Progenitor cell of endocrine pancreas (in vitro differentiated cells): ENCODE measurements around the gene ANKS6. TPM values are rescaled to one million over a fixed set of nuclear protein-coding genes. Genes with fewer than 3 reads are reported as not detected.

ENCODE experiments used
- DNase-seq: peaks from one replicate; pipeline ENCODE4 v3.0.0; 2021; ENCODE audit warnings: low spot score; ENCODE audit not compliant: unreplicated experiment
- H3K27ac Mint-ChIP-seq: 2 replicates; pipeline ENCODE4 v1.8.0; 2021; ENCODE audit warnings: mild to moderate bottlenecking, moderate library complexity, mixed read lengths
- H3K27me3 Mint-ChIP-seq: 2 replicates; pipeline ENCODE4 v1.8.0; 2021; ENCODE audit warnings: mixed read lengths
- H3K36me3 Mint-ChIP-seq: 2 replicates; pipeline ENCODE4 v1.8.0; 2022; ENCODE audit warnings: mixed read lengths; ENCODE audit not compliant: insufficient read depth
- H3K4me1 Mint-ChIP-seq: 2 replicates; pipeline ENCODE4 v1.8.0; 2021; ENCODE audit warnings: low read depth, mixed read lengths
- H3K4me3 Mint-ChIP-seq: 2 replicates; pipeline ENCODE4 v1.8.0; 2021; ENCODE audit warnings: low read depth, mild to moderate bottlenecking, moderate library complexity, mixed read lengths
- H3K9me3 Mint-ChIP-seq: 2 replicates; pipeline ENCODE4 v1.8.0; 2021; ENCODE audit warnings: low read depth, mixed read lengths
- total RNA-seq: library from RNA; stranded (reverse); gene quantifications from 2 replicates; pipeline ENCODE4 v1.2.1, GENCODE V29; 2021
- TF ChIP-seq, protein P1 (sequence below): fragments of 200-600 bp; sonication (generic); IDR thresholded peaks from one replicate; pipeline ENCODE4 v1.5.0; 2021; ENCODE audit warnings: antibody characterized with exemption, mild to moderate bottlenecking; ENCODE audit not compliant: unreplicated experiment

The ANKS6 gene
- total RNA-seq, 1 donor from 2014 or later: 39.7 TPM

- H3K36me3 Mint-ChIP-seq: peaks cover 3% of the 10 kb centered on the region
- peaks cover 24% of the 10 kb centered on the region for H3K4me1 Mint-ChIP-seq
- no peak overlapping the region for H3K4me3 Mint-ChIP-seq
- no peaks in the 10 kb centered on the region for H3K27me3 Mint-ChIP-seq
- no peak for DNase-seq
- no peak overlapping the region for H3K27ac Mint-ChIP-seq
- H3K9me3 Mint-ChIP-seq: no peaks in the 10 kb centered on the region
- TF ChIP-seq, protein P1, sequence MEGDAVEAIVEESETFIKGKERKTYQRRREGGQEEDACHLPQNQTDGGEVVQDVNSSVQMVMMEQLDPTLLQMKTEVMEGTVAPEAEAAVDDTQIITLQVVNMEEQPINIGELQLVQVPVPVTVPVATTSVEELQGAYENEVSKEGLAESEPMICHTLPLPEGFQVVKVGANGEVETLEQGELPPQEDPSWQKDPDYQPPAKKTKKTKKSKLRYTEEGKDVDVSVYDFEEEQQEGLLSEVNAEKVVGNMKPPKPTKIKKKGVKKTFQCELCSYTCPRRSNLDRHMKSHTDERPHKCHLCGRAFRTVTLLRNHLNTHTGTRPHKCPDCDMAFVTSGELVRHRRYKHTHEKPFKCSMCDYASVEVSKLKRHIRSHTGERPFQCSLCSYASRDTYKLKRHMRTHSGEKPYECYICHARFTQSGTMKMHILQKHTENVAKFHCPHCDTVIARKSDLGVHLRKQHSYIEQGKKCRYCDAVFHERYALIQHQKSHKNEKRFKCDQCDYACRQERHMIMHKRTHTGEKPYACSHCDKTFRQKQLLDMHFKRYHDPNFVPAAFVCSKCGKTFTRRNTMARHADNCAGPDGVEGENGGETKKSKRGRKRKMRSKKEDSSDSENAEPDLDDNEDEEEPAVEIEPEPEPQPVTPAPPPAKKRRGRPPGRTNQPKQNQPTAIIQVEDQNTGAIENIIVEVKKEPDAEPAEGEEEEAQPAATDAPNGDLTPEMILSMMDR: no peak
Observed at GRCh38 chr9:98789483-98790133, 6.7 kb downstream of the ANKS6 start.

GRCh38 chr9:98787766-98788335 is 8.5 kb downstream of the ANKS6 start:
- H3K27ac Mint-ChIP-seq: no peak overlapping the region
- H3K9me3 Mint-ChIP-seq: no peaks in the 10 kb centered on the region

GRCh38 chr9:98786750-98787510 is 9.4 kb downstream of the ANKS6 start:
- no peaks in the 10 kb centered on the region for H3K27me3 Mint-ChIP-seq
- peak overlapping the region; percentile 53 for H3K27ac Mint-ChIP-seq
- peaks cover 11% of the 10 kb centered on the region for H3K36me3 Mint-ChIP-seq
- TF ChIP-seq, protein P1: no peak
- H3K9me3 Mint-ChIP-seq: no peaks in the 10 kb centered on the region
- H3K4me1 Mint-ChIP-seq: peaks cover 23% of the 10 kb centered on the region
- H3K4me3 Mint-ChIP-seq: no peak overlapping the region
- no peak for DNase-seq

More at GRCh38 chr9:98787766-98788335, 8.5 kb downstream of the ANKS6 start:
- Mint-ChIP-seq H3K4me1 (peaks cover 24% of the 10 kb centered on the region), H3K27me3 (no peaks in the 10 kb centered on the region), H3K4me3 (no peak overlapping the region), H3K36me3 (peaks cover 7% of the 10 kb centered on the region)
- TF ChIP-seq, protein P1: no peak
- no peak for DNase-seq

DNA sequence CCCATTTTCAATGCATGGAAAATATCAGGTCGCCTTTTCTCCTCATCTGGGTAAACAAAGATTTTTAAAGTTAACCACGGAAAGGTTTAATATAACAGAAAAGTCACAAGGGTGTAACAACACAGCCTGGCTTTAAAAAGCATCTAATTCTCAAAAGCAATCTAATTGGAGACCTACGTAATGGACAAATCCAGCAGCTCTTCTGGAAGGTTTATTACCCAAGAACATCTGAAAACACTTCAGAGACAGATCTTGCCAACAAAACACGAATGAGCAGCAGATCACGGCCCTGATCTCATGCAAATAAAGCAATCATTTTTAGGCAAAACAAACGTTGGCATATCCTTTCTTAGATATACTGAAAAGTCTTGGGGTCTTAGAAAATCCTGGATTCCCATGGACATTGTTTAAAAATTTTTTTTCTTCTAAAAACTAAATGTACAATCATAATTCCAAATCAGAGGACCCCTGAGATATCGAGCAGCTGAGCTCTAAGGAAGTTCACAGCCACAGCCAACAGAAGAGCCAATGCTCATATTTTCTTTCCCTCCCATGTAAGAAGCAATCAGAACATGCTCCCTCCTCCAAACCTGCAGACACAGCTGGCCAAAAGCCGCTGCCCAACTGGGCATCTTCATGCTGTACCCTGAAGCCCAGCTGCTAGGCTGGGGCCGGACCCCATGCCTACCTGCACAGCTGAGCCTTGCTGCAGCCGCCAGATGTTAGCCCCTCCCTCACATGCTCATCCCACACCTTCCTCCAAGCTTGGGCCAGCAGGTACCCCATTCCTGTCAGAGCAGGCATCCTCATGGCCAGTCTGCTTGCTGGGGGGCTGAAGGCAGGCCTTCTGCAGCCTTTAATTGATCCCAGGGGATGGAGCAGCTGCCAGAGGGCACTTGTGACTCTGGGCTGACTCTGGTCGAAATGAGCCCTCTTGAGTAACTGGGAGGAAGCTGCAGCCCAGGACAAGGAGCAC is 11.2 kb downstream of the ANKS6 start:
- no peak for DNase-seq
- Mint-ChIP-seq H3K4me3 (no peak overlapping the region), H3K27me3 (no peaks in the 10 kb centered on the region), H3K27ac (peak overlapping the region; percentile 16), H3K9me3 (no peaks in the 10 kb centered on the region), H3K4me1 (peaks cover 31% of the 10 kb centered on the region), H3K36me3 (peaks cover 14% of the 10 kb centered on the region)
- TF ChIP-seq, protein P1: no peak
